ENCODE measurements around the gene BEAN1. TPM values are rescaled to one million over a fixed set of nuclear protein-coding genes. Genes with fewer than 3 reads are reported as not detected.

BEAN1 gene
- polyA plus RNA-seq, 1 of the 3 experiments (the other 2 are of a cell fraction) = 0.07 TPM

GRCh38 chr16:66408163-66409048, 18.7 kb upstream of the BEAN1 start (continued):
- TF ChIP-seq REST (IDR thresholded peaks at IDR 0.05; ENCODE audit: low read depth, low read length) (no peak), IRF3 (IDR thresholded peaks at IDR 0.05; ENCODE audit: low read depth, low read length) (no peak), POLR2AphosphoS5 (IDR thresholded peaks at IDR 0.05; ENCODE audit: low read depth, low read length) (peak; percentile 45; the same call in 1 of the 2 replicates), MAX (IDR thresholded peaks at IDR 0.05; ENCODE audit: low read depth) (no peak; the same call in 1 of the 2 replicates), FOXM1 (IDR thresholded peaks at IDR 0.05; ENCODE audit: low read depth) (no peak), RAD21 (IDR thresholded peaks at IDR 0.05; ENCODE audit: low read length) (no peak), GATA2 (CRISPR knock-in tag; IDR thresholded peaks at IDR 0.05) (no peak), RFX5 (IDR thresholded peaks at IDR 0.05; ENCODE audit: low read length) (no peak), MEF2A (IDR thresholded peaks at IDR 0.05; ENCODE audit: borderline replicate concordance, low read depth) (no peak), TAF1 (IDR thresholded peaks at IDR 0.05; ENCODE audit: borderline replicate concordance, low read depth, low read length) (peak; percentile 52; the same call in 1 of the 2 replicates), RXRA (IDR thresholded peaks at IDR 0.05; ENCODE audit: borderline replicate concordance, low read depth) (no peak), ELF1 (IDR thresholded peaks at IDR 0.05) (0 out of 2 replicates have a peak, but pooled peaks have one; percentile 49), USF2 (IDR thresholded peaks at IDR 0.05; ENCODE audit: borderline replicate concordance, low read depth, low read length) (no peak), MXI1 (IDR thresholded peaks at IDR 0.05; ENCODE audit: low read depth, low read length) (0 out of 2 replicates have a peak, but pooled peaks have one; percentile 39), TEAD4 (IDR thresholded peaks at IDR 0.05; ENCODE audit: borderline replicate concordance, insufficient read depth) (no peak), EZH2phosphoT487 (IDR thresholded peaks at IDR 0.05; ENCODE audit: borderline replicate concordance, low read depth) (no peak), RCOR1 (IDR thresholded peaks at IDR 0.05; ENCODE audit: low read length) (no peak)

Data from SK-N-SH (cell line).